ENCODE results near the gene IFNLR1.
A peak's percentile ranks its signal among the peaks of the same experiment; 100 is the strongest.

IFNLR1 gene

GRCh38 chr1:24157918-24158481 lies 29.1 kb downstream of the IFNLR1 start:
- H3K27me3 ChIP-seq: no peaks in the 10 kb centered on the region
- H3K4me3 ChIP-seq (ENCODE audit: low read depth, low read length): no peak overlapping the region
- H3K9me3 ChIP-seq: no peaks in the 10 kb centered on the region
- no peak for DNase-seq
- TF ChIP-seq, protein P1, sequence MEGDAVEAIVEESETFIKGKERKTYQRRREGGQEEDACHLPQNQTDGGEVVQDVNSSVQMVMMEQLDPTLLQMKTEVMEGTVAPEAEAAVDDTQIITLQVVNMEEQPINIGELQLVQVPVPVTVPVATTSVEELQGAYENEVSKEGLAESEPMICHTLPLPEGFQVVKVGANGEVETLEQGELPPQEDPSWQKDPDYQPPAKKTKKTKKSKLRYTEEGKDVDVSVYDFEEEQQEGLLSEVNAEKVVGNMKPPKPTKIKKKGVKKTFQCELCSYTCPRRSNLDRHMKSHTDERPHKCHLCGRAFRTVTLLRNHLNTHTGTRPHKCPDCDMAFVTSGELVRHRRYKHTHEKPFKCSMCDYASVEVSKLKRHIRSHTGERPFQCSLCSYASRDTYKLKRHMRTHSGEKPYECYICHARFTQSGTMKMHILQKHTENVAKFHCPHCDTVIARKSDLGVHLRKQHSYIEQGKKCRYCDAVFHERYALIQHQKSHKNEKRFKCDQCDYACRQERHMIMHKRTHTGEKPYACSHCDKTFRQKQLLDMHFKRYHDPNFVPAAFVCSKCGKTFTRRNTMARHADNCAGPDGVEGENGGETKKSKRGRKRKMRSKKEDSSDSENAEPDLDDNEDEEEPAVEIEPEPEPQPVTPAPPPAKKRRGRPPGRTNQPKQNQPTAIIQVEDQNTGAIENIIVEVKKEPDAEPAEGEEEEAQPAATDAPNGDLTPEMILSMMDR (IDR thresholded peaks at IDR 0.05; ENCODE audit: low read depth, low read length): 0 out of 2 replicates have a peak, but pooled peaks have one; percentile 8
- H3K4me1 ChIP-seq: no peaks in the 10 kb centered on the region
- H3K36me3 ChIP-seq: no peaks in the 10 kb centered on the region

GRCh38 chr1:24156542-24157260 lies 30.4 kb downstream of the IFNLR1 start:
- DNase-seq: no peak
- TF ChIP-seq, protein P1 (IDR thresholded peaks at IDR 0.05; ENCODE audit: low read depth, low read length): no peak
- H3K27me3 ChIP-seq: no peaks in the 10 kb centered on the region

GRCh38 chr1:24155011-24155782 lies 31.9 kb downstream of the IFNLR1 start:
- TF ChIP-seq, protein P1 (IDR thresholded peaks at IDR 0.05; ENCODE audit: low read depth, low read length): no peak
- H3K27me3 ChIP-seq: peaks cover 9% of the 10 kb centered on the region
- no peak for DNase-seq
- H3K4me3 ChIP-seq (ENCODE audit: low read depth, low read length): no peak overlapping the region
- H3K36me3 ChIP-seq: no peaks in the 10 kb centered on the region
- H3K9me3 ChIP-seq: no peaks in the 10 kb centered on the region
- H3K4me1 ChIP-seq: no peaks in the 10 kb centered on the region

More at GRCh38 chr1:24156542-24157260, 30.4 kb downstream of the IFNLR1 start:
- H3K36me3 ChIP-seq: no peaks in the 10 kb centered on the region
- no peaks in the 10 kb centered on the region for H3K9me3 ChIP-seq
- H3K4me3 ChIP-seq (ENCODE audit: low read depth, low read length): no peak overlapping the region
- H3K4me1 ChIP-seq: no peaks in the 10 kb centered on the region

DNA sequence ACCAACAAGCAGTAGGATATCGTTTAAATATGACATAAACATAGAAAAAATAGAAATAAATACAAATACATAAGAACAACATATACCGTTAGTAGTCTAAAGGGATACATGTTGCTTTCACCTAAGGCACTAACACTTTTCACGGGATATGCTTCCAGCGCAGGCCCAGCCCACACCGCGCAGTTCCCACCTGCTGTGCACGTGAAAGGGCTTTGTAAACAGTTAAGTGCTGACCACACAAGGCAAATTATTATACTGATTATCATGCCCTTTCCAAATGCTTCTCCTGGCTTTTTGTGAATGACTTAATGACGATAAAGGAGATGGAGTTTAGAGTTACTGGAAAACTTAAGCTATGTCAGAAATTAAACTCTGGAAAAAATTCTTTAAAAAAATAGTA lies 32.9 kb downstream of the IFNLR1 start:
- Histone ChIP-seq H3K4me1 (no peaks in the 10 kb centered on the region), H3K9me3 (no peaks in the 10 kb centered on the region), H3K27me3 (peaks cover 13% of the 10 kb centered on the region), H3K4me3 (ENCODE audit: low read depth, low read length) (no peak overlapping the region), H3K36me3 (no peaks in the 10 kb centered on the region)
- DNase-seq: no peak
- TF ChIP-seq, protein P1 (IDR thresholded peaks at IDR 0.05; ENCODE audit: low read depth, low read length): no peak

DNA sequence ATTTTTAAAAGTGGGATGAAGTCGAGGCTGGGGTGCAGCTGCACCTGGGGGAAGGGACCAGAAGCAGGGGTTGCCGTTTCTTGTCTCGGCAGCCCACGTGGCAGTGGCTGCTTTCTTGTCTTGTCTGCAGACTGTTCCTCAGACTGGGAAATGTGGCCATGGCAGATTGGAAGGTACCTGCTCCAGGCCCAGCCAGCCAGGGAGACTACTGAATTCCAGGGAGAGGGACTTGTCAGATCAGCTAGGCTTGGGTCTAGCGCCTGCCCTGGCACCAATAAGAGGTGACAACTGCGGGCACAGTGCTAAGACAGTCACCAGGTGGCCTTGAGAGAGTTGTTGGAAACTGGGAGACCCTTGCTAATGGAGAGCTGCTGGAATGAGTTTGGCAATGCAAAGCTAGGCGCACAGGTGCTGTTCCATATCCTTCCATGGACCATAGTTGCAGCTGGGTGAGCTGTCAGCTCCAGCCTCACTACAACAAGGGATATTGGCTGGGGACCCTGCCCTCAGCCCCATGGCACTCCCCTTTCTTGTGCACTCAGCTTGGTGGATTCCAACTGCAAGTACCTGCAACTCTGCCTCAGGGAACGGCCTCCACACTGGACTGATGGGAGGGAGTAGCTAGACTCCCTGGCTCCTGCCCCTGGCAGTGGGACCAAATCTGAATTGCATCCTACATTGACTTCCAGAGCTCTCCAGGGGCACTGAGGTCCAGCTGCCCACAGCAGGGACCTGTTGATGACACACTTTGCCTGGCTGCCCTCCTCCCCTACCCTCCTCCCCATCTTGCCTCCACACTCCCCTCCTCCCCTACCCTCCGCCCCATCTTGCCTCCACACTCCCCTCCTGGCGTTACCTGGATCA lies 34.2 kb downstream of the IFNLR1 start:
- H3K36me3 ChIP-seq: no peaks in the 10 kb centered on the region
- TF ChIP-seq, protein P1 (IDR thresholded peaks at IDR 0.05; ENCODE audit: low read depth, low read length): no peak
- no peak for DNase-seq
- H3K4me1 ChIP-seq: no peaks in the 10 kb centered on the region
- H3K27me3 ChIP-seq: peaks cover 13% of the 10 kb centered on the region
- H3K9me3 ChIP-seq: no peaks in the 10 kb centered on the region
- no peak overlapping the region for H3K4me3 ChIP-seq (ENCODE audit: low read depth, low read length)
